ENCODE data around the gene XPNPEP1. TPM values are rescaled to one million over a fixed set of nuclear protein-coding genes. Genes with fewer than 3 reads are reported as not detected.

Gene XPNPEP1
- polyA plus RNA-seq, 1 donor from 2014 or later: 96.3 TPM

DNA sequence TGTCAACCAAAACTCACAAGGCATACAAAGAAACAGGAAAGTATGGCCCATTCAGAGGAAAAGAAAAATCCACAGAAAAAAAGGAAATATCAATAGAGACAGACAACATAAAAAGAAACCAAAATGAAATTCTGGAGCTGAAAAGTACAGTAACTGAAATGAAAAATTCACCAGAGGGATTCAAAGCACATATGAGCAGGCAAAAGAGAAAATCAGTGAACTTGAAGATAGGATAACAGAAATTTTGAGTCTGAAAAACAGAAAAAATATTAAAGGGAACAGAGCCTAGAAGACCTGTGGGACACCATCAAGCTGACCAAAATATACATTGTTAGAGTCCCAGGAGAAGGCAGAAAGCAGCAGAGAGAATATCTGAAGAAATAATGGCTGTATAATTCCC, 60.6 kb downstream of the XPNPEP1 start:
- H3K9me2 ChIP-seq (ENCODE audit: insufficient read depth, low read length): no peaks in the 10 kb centered on the region
- TF ChIP-seq POLR2AphosphoS5 (IDR thresholded peaks at IDR 0.05) (no peak), EP300 (conservative IDR thresholded peaks at IDR 0.05; ENCODE audit: poor library complexity, severe bottlenecking) (no peak), RAD21 (conservative IDR thresholded peaks at IDR 0.05) (no peak), EZH2 (IDR thresholded peaks at IDR 0.05; ENCODE audit: borderline replicate concordance, insufficient read depth, low read length, poor library complexity, severe bottlenecking) (no peak), SMC3 (conservative IDR thresholded peaks at IDR 0.05; ENCODE audit: poor library complexity) (no peak), MXI1 (conservative IDR thresholded peaks at IDR 0.05; ENCODE audit: poor library complexity, severe bottlenecking) (no peak), TAF1 (IDR thresholded peaks at IDR 0.05; ENCODE audit: low read depth) (no peak)
- TF ChIP-seq, protein P1, sequence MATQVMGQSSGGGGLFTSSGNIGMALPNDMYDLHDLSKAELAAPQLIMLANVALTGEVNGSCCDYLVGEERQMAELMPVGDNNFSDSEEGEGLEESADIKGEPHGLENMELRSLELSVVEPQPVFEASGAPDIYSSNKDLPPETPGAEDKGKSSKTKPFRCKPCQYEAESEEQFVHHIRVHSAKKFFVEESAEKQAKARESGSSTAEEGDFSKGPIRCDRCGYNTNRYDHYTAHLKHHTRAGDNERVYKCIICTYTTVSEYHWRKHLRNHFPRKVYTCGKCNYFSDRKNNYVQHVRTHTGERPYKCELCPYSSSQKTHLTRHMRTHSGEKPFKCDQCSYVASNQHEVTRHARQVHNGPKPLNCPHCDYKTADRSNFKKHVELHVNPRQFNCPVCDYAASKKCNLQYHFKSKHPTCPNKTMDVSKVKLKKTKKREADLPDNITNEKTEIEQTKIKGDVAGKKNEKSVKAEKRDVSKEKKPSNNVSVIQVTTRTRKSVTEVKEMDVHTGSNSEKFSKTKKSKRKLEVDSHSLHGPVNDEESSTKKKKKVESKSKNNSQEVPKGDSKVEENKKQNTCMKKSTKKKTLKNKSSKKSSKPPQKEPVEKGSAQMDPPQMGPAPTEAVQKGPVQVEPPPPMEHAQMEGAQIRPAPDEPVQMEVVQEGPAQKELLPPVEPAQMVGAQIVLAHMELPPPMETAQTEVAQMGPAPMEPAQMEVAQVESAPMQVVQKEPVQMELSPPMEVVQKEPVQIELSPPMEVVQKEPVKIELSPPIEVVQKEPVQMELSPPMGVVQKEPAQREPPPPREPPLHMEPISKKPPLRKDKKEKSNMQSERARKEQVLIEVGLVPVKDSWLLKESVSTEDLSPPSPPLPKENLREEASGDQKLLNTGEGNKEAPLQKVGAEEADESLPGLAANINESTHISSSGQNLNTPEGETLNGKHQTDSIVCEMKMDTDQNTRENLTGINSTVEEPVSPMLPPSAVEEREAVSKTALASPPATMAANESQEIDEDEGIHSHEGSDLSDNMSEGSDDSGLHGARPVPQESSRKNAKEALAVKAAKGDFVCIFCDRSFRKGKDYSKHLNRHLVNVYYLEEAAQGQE (IDR thresholded peaks at IDR 0.05; ENCODE audit: borderline replicate concordance): no peak
- TF ChIP-seq, protein P2, sequence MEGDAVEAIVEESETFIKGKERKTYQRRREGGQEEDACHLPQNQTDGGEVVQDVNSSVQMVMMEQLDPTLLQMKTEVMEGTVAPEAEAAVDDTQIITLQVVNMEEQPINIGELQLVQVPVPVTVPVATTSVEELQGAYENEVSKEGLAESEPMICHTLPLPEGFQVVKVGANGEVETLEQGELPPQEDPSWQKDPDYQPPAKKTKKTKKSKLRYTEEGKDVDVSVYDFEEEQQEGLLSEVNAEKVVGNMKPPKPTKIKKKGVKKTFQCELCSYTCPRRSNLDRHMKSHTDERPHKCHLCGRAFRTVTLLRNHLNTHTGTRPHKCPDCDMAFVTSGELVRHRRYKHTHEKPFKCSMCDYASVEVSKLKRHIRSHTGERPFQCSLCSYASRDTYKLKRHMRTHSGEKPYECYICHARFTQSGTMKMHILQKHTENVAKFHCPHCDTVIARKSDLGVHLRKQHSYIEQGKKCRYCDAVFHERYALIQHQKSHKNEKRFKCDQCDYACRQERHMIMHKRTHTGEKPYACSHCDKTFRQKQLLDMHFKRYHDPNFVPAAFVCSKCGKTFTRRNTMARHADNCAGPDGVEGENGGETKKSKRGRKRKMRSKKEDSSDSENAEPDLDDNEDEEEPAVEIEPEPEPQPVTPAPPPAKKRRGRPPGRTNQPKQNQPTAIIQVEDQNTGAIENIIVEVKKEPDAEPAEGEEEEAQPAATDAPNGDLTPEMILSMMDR (IDR thresholded peaks at IDR 0.05; ENCODE audit: poor library complexity, severe bottlenecking): no peak
- no peak overlapping the region for H2AFZ ChIP-seq (ENCODE audit: low read depth, low read length)
- no peak overlapping the region for H3K9ac ChIP-seq (ENCODE audit: low read length)
- H3K9me3 ChIP-seq (ENCODE audit: low read length): no peaks in the 10 kb centered on the region
- H4K20me1 ChIP-seq (ENCODE audit: insufficient read depth): no peaks in the 10 kb centered on the region
- H3K4me3 ChIP-seq (ENCODE audit: low read length): no peak overlapping the region
- H3K4me2 ChIP-seq (ENCODE audit: low read length): no peak overlapping the region
- no peaks in the 10 kb centered on the region for H3K79me2 ChIP-seq (replicated peaks; ENCODE audit: insufficient read depth, low read length)
- H3K36me3 ChIP-seq (ENCODE audit: insufficient read depth, low read length): peaks cover 12% of the 10 kb centered on the region
- H3K27ac ChIP-seq (ENCODE audit: low read length): no peak overlapping the region
- no peaks in the 10 kb centered on the region for H3F3A ChIP-seq (ENCODE audit: insufficient read depth, low read length, poor library complexity, severe bottlenecking)
- H3K27me3 ChIP-seq (ENCODE audit: insufficient read depth, low read depth, low read length): no peaks in the 10 kb centered on the region

DNA sequence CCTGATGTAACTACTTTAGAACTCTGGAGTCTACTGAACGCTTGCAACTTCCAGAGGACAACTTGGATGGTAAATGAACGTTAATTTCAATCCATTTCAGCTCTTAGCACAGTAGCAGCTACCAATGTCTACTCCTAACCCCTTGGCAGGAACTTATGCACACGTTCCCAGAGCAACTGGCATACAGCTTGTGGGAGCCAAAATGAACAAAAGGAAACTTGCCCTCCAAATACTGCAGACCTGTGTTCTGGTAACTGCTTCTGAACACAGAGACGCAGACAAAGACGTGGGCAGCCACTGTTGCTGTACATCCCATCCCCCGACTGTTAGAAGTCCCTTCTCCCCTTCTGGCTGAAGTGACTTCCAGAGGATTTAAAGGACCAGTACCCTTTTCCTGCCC, 61.3 kb downstream of the XPNPEP1 start:
- Histone ChIP-seq H3K79me2 (replicated peaks; ENCODE audit: insufficient read depth, low read length) (no peaks in the 10 kb centered on the region), H3F3A (ENCODE audit: insufficient read depth, low read length, poor library complexity, severe bottlenecking) (no peaks in the 10 kb centered on the region), H3K27ac (ENCODE audit: low read length) (no peak overlapping the region), H4K20me1 (ENCODE audit: insufficient read depth) (no peaks in the 10 kb centered on the region), H3K27me3 (ENCODE audit: insufficient read depth, low read depth, low read length) (no peaks in the 10 kb centered on the region), H3K9ac (ENCODE audit: low read length) (no peak overlapping the region), H3K9me3 (ENCODE audit: low read length) (no peaks in the 10 kb centered on the region), H3K4me3 (ENCODE audit: low read length) (no peak overlapping the region), H2AFZ (ENCODE audit: low read depth, low read length) (no peak overlapping the region), H3K36me3 (ENCODE audit: insufficient read depth, low read length) (peaks cover 12% of the 10 kb centered on the region), H3K4me2 (ENCODE audit: low read length) (no peak overlapping the region), H3K9me2 (ENCODE audit: insufficient read depth, low read length) (no peaks in the 10 kb centered on the region)
- TF ChIP-seq TAF1 (IDR thresholded peaks at IDR 0.05; ENCODE audit: low read depth): no peak
- TF ChIP-seq, protein P1 (IDR thresholded peaks at IDR 0.05; ENCODE audit: borderline replicate concordance): no peak
- no peak for TF ChIP-seq EP300 (conservative IDR thresholded peaks at IDR 0.05; ENCODE audit: poor library complexity, severe bottlenecking)
- TF ChIP-seq EZH2 (IDR thresholded peaks at IDR 0.05; ENCODE audit: borderline replicate concordance, insufficient read depth, low read length, poor library complexity, severe bottlenecking): no peak
- TF ChIP-seq MXI1 (conservative IDR thresholded peaks at IDR 0.05; ENCODE audit: poor library complexity, severe bottlenecking): no peak
- TF ChIP-seq, protein P2 (IDR thresholded peaks at IDR 0.05; ENCODE audit: poor library complexity, severe bottlenecking): no peak
- no peak for TF ChIP-seq POLR2AphosphoS5 (IDR thresholded peaks at IDR 0.05)
- TF ChIP-seq SMC3 (conservative IDR thresholded peaks at IDR 0.05; ENCODE audit: poor library complexity): no peak
- TF ChIP-seq RAD21 (conservative IDR thresholded peaks at IDR 0.05): no peak

Measured in neural cell (in vitro differentiated cells).